Activated CD4-positive, alpha-beta T cell treated with anti-CD3 and anti-CD28 coated beads, Interleukin-2, Interleukin-6, amounts not matched to agents 100 ng/mL and 50 ng/mL, durations not matched to agents 16 hours and 8 hours (primary cell): ENCODE measurements around the gene CACFD1.

Experiments
- DNase-seq: peaks from one replicate; pipeline ENCODE4 v3.0.0-alpha.2; 2020

The CACFD1 gene

GRCh38 chr9:133520121-133520835 is 60.5 kb downstream of the CACFD1 start:
- DNase-seq, result no peak
